H1 (cell line): Measurements from ENCODE around the gene STIM1. TPM values are rescaled to one million over a fixed set of nuclear protein-coding genes. Genes with fewer than 3 reads are reported as not detected.

Source experiments
- CEBPB ChIP-seq: IDR thresholded peaks from 2 replicates; pipeline ENCODE4 v1.6.1; 2012; ENCODE audit warnings: low read depth, low read length
- EP300 ChIP-seq, 2 experiments: IDR thresholded peaks; 1 replicate in 1 of 2; 2 replicates in 1 of 2; pipeline ENCODE4 v1.6.1; 2011 to 2012; ENCODE audit warnings: low read depth in 2 of 2, low read length in 2 of 2, mild to moderate bottlenecking in 2 of 2, borderline replicate concordance in 1 of 2, inconsistent platforms in 1 of 2, moderate library complexity in 1 of 2
- JUN ChIP-seq: IDR thresholded peaks from 2 replicates; pipeline ENCODE4 v1.6.1; 2011; ENCODE audit warnings: low read depth, mild to moderate bottlenecking, improper control_type of control experiment, low read length
- POLR2A ChIP-seq, 2 experiments: IDR thresholded peaks; 1 replicate in 1 of 2; 2 replicates in 1 of 2; pipeline ENCODE4 v1.6.1; 2011; ENCODE audit warnings: low read depth in 2 of 2, low read length in 2 of 2, mild to moderate bottlenecking in 2 of 2; ENCODE audit errors: control extremely low read depth in 1 of 2
- SIN3A ChIP-seq, 2 experiments: IDR thresholded peaks in 1 of 2; conservative IDR thresholded peaks in 1 of 2; 2 replicates each; pipeline ENCODE4 v1.6.1; 2011 to 2012; ENCODE audit warnings: low read length in 2 of 2, improper control_type of control experiment in 1 of 2, low read depth in 1 of 2, mild to moderate bottlenecking in 1 of 2
- polyA plus RNA-seq, 7 experiments: library from polyadenylated mRNA; depleted of rRNA in 3 of 7; stranded (reverse) in 5 of 7; unstranded in 2 of 7; fragments of >200 nt in 5 of 7; fragments of 200-250 nt in 2 of 7; gene quantifications; 1 replicate in 5 of 7; 2 replicates in 1 of 7; 4 replicates in 1 of 7; pipeline versions ENCODE4 v1.2.1 to v1.2.3, GENCODE V29; 2011 to 2013; ENCODE audit warnings: missing spikeins in 2 of 7, mixed read lengths in 2 of 7
- total RNA-seq: library from RNA; stranded (reverse); fragmentation: NEBNext Ultra II Directional; extraction: Animal tissue kit (Norgen Biotek cat#: 25700); gene quantifications from 2 replicates; pipeline ENCODE4 v1.2.1, GENCODE V29; 2021

Gene STIM1
- total and polyA plus RNA-seq, 2 of the 8 experiments (the other 6 are each of a cell fraction or from before 2014, with no cell fraction given): 11.1 to 12.2 TPM

- no peak for TF ChIP-seq JUN
- TF ChIP-seq SIN3A (conservative IDR thresholded peaks at IDR 0.05 in 1 of 2, IDR thresholded peaks at IDR 0.05 in 1 of 2; ENCODE audit: low read depth in 1 of 2, low read length in 2 of 2): no peak
- TF ChIP-seq EP300 (IDR thresholded peaks at IDR 0.05; ENCODE audit: borderline replicate concordance in 1 of 2, low read depth in 2 of 2, low read length in 2 of 2): no peak
- TF ChIP-seq CEBPB: no peak
- no peak for TF ChIP-seq POLR2A (IDR thresholded peaks at IDR 0.05; ENCODE audit: control extremely low read depth in 1 of 2, low read depth in 2 of 2, low read length in 2 of 2)
Measured at GRCh38 chr11:3907590-3907989, 52.1 kb downstream of the STIM1 start (continued).
